H1 (cell line): ENCODE results near the gene ACTR3C. TPM values are rescaled to one million over a fixed set of nuclear protein-coding genes. Genes with fewer than 3 reads are reported as not detected.

Experiments
- polyA plus RNA-seq, 7 experiments: library from polyadenylated mRNA; depleted of rRNA in 3 of 7; stranded (reverse) in 5 of 7; unstranded in 2 of 7; fragments of >200 nt in 5 of 7; fragments of 200-250 nt in 2 of 7; gene quantifications; 1 replicate in 5 of 7; 2 replicates in 1 of 7; 4 replicates in 1 of 7; pipeline versions ENCODE4 v1.2.1 to v1.2.3, GENCODE V29; 2011 to 2013; ENCODE audit warnings: missing spikeins in 2 of 7, mixed read lengths in 2 of 7
- total RNA-seq: library from RNA; stranded (reverse); fragmentation: NEBNext Ultra II Directional; extraction: Animal tissue kit (Norgen Biotek cat#: 25700); gene quantifications from 2 replicates; pipeline ENCODE4 v1.2.1, GENCODE V29; 2021
- TF ChIP-seq, protein P1 (sequence below): fragments of 300-600 bp; sonication (generic); IDR thresholded peaks from 2 replicates; pipeline ENCODE4 v1.7.1; 2012; ENCODE audit warnings: low read length, moderate library complexity, mild to moderate bottlenecking, inconsistent platforms; ENCODE audit not compliant: insufficient replicate concordance

The ACTR3C gene
- total and polyA plus RNA-seq, 2 of the 8 experiments (the other 6 are each of a cell fraction or from before 2014, with no cell fraction given): 1.5 TPM; not detected in 1

DNA sequence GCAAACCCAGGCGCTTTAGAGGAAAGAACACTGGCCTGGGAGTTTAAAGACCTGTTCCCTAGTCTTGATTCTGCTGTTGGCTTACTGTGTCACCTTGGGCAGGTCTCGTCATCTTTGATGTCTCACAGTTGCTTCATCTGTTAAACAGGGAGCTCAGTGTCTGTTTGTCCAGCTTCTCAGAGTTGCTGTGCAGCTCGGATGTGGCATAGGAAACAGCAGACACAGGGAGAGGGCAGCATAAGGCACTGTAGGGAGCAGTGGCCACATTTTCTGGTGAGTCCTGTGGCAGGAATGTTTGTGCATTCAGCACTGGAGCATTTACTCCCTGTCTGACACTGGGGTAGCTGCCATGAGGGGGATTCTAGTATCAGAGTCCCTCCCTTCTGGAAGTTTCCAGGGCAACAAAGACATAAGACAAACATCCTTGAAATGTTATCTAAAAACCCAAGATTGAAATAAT is 47.3 kb upstream of the ACTR3C start (continued):
- TF ChIP-seq, protein P1, sequence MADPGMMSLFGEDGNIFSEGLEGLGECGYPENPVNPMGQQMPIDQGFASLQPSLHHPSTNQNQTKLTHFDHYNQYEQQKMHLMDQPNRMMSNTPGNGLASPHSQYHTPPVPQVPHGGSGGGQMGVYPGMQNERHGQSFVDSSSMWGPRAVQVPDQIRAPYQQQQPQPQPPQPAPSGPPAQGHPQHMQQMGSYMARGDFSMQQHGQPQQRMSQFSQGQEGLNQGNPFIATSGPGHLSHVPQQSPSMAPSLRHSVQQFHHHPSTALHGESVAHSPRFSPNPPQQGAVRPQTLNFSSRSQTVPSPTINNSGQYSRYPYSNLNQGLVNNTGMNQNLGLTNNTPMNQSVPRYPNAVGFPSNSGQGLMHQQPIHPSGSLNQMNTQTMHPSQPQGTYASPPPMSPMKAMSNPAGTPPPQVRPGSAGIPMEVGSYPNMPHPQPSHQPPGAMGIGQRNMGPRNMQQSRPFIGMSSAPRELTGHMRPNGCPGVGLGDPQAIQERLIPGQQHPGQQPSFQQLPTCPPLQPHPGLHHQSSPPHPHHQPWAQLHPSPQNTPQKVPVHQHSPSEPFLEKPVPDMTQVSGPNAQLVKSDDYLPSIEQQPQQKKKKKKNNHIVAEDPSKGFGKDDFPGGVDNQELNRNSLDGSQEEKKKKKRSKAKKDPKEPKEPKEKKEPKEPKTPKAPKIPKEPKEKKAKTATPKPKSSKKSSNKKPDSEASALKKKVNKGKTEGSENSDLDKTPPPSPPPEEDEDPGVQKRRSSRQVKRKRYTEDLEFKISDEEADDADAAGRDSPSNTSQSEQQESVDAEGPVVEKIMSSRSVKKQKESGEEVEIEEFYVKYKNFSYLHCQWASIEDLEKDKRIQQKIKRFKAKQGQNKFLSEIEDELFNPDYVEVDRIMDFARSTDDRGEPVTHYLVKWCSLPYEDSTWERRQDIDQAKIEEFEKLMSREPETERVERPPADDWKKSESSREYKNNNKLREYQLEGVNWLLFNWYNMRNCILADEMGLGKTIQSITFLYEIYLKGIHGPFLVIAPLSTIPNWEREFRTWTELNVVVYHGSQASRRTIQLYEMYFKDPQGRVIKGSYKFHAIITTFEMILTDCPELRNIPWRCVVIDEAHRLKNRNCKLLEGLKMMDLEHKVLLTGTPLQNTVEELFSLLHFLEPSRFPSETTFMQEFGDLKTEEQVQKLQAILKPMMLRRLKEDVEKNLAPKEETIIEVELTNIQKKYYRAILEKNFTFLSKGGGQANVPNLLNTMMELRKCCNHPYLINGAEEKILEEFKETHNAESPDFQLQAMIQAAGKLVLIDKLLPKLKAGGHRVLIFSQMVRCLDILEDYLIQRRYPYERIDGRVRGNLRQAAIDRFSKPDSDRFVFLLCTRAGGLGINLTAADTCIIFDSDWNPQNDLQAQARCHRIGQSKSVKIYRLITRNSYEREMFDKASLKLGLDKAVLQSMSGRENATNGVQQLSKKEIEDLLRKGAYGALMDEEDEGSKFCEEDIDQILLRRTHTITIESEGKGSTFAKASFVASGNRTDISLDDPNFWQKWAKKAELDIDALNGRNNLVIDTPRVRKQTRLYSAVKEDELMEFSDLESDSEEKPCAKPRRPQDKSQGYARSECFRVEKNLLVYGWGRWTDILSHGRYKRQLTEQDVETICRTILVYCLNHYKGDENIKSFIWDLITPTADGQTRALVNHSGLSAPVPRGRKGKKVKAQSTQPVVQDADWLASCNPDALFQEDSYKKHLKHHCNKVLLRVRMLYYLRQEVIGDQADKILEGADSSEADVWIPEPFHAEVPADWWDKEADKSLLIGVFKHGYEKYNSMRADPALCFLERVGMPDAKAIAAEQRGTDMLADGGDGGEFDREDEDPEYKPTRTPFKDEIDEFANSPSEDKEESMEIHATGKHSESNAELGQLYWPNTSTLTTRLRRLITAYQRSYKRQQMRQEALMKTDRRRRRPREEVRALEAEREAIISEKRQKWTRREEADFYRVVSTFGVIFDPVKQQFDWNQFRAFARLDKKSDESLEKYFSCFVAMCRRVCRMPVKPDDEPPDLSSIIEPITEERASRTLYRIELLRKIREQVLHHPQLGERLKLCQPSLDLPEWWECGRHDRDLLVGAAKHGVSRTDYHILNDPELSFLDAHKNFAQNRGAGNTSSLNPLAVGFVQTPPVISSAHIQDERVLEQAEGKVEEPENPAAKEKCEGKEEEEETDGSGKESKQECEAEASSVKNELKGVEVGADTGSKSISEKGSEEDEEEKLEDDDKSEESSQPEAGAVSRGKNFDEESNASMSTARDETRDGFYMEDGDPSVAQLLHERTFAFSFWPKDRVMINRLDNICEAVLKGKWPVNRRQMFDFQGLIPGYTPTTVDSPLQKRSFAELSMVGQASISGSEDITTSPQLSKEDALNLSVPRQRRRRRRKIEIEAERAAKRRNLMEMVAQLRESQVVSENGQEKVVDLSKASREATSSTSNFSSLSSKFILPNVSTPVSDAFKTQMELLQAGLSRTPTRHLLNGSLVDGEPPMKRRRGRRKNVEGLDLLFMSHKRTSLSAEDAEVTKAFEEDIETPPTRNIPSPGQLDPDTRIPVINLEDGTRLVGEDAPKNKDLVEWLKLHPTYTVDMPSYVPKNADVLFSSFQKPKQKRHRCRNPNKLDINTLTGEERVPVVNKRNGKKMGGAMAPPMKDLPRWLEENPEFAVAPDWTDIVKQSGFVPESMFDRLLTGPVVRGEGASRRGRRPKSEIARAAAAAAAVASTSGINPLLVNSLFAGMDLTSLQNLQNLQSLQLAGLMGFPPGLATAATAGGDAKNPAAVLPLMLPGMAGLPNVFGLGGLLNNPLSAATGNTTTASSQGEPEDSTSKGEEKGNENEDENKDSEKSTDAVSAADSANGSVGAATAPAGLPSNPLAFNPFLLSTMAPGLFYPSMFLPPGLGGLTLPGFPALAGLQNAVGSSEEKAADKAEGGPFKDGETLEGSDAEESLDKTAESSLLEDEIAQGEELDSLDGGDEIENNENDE: no peak
